Panc1 (cell line): ENCODE results near the gene OPN1SW.

Experiments used
- POLR2AphosphoS5 ChIP-seq: IDR thresholded peaks from 2 replicates; pipeline ENCODE4 v1.6.1; 2012; ENCODE audit warnings: mild to moderate bottlenecking, low read depth, low read length, moderate library complexity
- SIN3A ChIP-seq: IDR thresholded peaks from 2 replicates; pipeline ENCODE4 v1.6.1; 2012; ENCODE audit warnings: low read depth, mild to moderate bottlenecking, low read length, moderate library complexity, borderline replicate concordance; ENCODE audit not compliant: insufficient read depth
- TF ChIP-seq, protein P1 (sequence below): fragments of 450-650 bp; IDR thresholded peaks from 2 replicates; pipeline ENCODE4 v1.5.1; 2017; ENCODE audit warnings: mild to moderate bottlenecking
- TF ChIP-seq, protein P2 (sequence below), 2 experiments: IDR thresholded peaks; 2 replicates each; pipeline ENCODE4 v1.6.1; 2011 to 2012; ENCODE audit warnings: low read depth in 2 of 2, control low read depth in 1 of 2, low read length in 1 of 2, mild to moderate bottlenecking in 1 of 2, moderate library complexity in 1 of 2; ENCODE audit not compliant: insufficient read depth in 1 of 2

DNA sequence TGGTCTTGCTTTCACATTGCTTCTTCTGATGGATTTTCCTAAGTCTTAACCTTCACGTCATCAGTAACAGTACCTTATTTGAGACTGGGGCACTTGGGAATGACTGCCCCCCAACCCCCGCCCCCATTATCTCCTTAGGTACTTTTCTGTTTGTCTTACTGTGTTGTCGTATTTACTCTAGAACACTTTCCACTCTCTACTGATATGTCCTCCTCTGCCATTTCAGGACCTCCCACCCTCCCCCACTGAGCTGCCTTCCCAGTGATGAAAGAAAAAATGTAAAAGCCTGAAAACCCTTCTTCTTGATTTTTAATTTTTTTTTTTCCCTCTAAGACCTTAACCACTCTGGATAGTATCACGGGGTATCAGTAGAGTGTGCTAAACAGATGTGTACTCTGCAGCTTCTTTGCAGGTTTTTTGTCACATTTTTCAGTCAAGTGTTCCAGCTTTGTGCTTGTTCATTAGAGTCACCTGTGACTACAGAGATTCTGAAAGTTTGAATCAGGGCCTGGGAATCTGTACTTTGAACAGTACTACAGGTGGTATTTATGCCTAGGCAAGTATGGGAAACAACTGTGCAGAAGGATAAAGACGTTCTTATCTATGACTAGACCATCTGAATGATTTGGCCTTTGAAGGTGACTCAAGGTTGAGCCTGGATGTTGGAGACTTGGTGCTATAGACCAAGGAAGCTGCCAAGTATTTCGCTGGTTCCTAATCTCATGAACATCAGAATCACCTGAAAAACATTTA lies 28.1 kb downstream of the OPN1SW start:
- no peak for TF ChIP-seq POLR2AphosphoS5
- TF ChIP-seq, protein P1, sequence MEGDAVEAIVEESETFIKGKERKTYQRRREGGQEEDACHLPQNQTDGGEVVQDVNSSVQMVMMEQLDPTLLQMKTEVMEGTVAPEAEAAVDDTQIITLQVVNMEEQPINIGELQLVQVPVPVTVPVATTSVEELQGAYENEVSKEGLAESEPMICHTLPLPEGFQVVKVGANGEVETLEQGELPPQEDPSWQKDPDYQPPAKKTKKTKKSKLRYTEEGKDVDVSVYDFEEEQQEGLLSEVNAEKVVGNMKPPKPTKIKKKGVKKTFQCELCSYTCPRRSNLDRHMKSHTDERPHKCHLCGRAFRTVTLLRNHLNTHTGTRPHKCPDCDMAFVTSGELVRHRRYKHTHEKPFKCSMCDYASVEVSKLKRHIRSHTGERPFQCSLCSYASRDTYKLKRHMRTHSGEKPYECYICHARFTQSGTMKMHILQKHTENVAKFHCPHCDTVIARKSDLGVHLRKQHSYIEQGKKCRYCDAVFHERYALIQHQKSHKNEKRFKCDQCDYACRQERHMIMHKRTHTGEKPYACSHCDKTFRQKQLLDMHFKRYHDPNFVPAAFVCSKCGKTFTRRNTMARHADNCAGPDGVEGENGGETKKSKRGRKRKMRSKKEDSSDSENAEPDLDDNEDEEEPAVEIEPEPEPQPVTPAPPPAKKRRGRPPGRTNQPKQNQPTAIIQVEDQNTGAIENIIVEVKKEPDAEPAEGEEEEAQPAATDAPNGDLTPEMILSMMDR: no peak
- TF ChIP-seq SIN3A: no peak
- TF ChIP-seq, protein P2, sequence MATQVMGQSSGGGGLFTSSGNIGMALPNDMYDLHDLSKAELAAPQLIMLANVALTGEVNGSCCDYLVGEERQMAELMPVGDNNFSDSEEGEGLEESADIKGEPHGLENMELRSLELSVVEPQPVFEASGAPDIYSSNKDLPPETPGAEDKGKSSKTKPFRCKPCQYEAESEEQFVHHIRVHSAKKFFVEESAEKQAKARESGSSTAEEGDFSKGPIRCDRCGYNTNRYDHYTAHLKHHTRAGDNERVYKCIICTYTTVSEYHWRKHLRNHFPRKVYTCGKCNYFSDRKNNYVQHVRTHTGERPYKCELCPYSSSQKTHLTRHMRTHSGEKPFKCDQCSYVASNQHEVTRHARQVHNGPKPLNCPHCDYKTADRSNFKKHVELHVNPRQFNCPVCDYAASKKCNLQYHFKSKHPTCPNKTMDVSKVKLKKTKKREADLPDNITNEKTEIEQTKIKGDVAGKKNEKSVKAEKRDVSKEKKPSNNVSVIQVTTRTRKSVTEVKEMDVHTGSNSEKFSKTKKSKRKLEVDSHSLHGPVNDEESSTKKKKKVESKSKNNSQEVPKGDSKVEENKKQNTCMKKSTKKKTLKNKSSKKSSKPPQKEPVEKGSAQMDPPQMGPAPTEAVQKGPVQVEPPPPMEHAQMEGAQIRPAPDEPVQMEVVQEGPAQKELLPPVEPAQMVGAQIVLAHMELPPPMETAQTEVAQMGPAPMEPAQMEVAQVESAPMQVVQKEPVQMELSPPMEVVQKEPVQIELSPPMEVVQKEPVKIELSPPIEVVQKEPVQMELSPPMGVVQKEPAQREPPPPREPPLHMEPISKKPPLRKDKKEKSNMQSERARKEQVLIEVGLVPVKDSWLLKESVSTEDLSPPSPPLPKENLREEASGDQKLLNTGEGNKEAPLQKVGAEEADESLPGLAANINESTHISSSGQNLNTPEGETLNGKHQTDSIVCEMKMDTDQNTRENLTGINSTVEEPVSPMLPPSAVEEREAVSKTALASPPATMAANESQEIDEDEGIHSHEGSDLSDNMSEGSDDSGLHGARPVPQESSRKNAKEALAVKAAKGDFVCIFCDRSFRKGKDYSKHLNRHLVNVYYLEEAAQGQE (IDR thresholded peaks at IDR 0.05; ENCODE audit: insufficient read depth in 1 of 2, low read depth in 2 of 2, low read length in 1 of 2): no peak
